IMR-90 (cell line): ENCODE results near the gene OSTN. TPM values are rescaled to one million over a fixed set of nuclear protein-coding genes. Genes with fewer than 3 reads are reported as not detected.
A peak's percentile ranks its signal among the peaks of the same experiment; 100 is the strongest.

Source experiments
- ATAC-seq: fragments of 200-7000 bp; cut with Tn5 transposase; 2 replicates; pipeline ENCODE4 v1.9.1; 2020; ENCODE audit warnings: low read depth, mild to moderate bottlenecking, moderate library complexity
- BruUV-seq: library from RNA; stranded (reverse); fragments of 400-500 nt; replicated peaks from 2 replicates; lab custom pipeline; 2021; lab: Mats Ljungman, UMichigan
- CTCF ChIA-PET: fragments of 300-600 bp; formaldehyde crosslinking; extraction: SDS; loops from one replicate; lab custom pipeline; 2021; ENCODE audit warnings: antibody characterized with exemption; lab: Yijun Ruan, JAX
- POLR2A ChIA-PET: fragments of 300-600 bp; sonication (Branson Sonifier 250); formaldehyde crosslinking; loops from one replicate; lab custom pipeline; 2022; ENCODE audit warnings: antibody characterized with exemption; ENCODE audit not compliant: unreplicated experiment; lab: Charles Lee
- DNase-seq: peaks from one replicate; pipeline ENCODE4 v3.0.0; 2013
- H2AFZ ChIP-seq: replicated peaks from 2 replicates; pipeline ENCODE3; 2013; ENCODE audit warnings: low read length, mild to moderate bottlenecking; ENCODE audit not compliant: poor library complexity
- H2AK5ac ChIP-seq: 2 replicates; pipeline ENCODE4 v1.6.1; 2013; ENCODE audit warnings: low read depth, low read length, inconsistent platforms
- H2AK9ac ChIP-seq: replicated peaks from 2 replicates; pipeline ENCODE3; 2013; ENCODE audit warnings: mild to moderate bottlenecking, low read depth, low read length, moderate library complexity; ENCODE audit not compliant: poor library complexity
- H2BK120ac ChIP-seq: 2 replicates; pipeline ENCODE4 v1.6.1; 2013; ENCODE audit warnings: low read depth, low read length, inconsistent platforms
- H2BK15ac ChIP-seq: 3 replicates; pipeline ENCODE4 v1.6.1; 2013; ENCODE audit warnings: low read depth, low read length, inconsistent platforms
- H2BK20ac ChIP-seq: 2 replicates; pipeline ENCODE4 v1.6.1; 2013; ENCODE audit warnings: low read depth, mild to moderate bottlenecking, inconsistent platforms, low read length, moderate library complexity
- H2BK5ac ChIP-seq: 2 replicates; pipeline ENCODE4 v1.6.1; 2013; ENCODE audit warnings: mild to moderate bottlenecking, low read depth, low read length, inconsistent platforms; ENCODE audit not compliant: poor library complexity, severe bottlenecking
- H3K14ac ChIP-seq: replicated peaks from 2 replicates; pipeline ENCODE4 v1.6.1; 2013; ENCODE audit warnings: low read depth, low read length, inconsistent platforms
- H3K18ac ChIP-seq: 2 replicates; pipeline ENCODE4 v1.6.1; 2013; ENCODE audit warnings: low read depth, low read length, control low read depth
- H3K23ac ChIP-seq: 2 replicates; pipeline ENCODE4 v1.6.1; 2013; ENCODE audit warnings: low read depth, low read length, inconsistent platforms
- H3K27ac ChIP-seq: 2 replicates; pipeline ENCODE4 v1.5.1; 2013; ENCODE audit warnings: mild to moderate bottlenecking, control low read depth, low read length; ENCODE audit not compliant: insufficient read depth
- H3K27me3 ChIP-seq: 2 replicates; pipeline ENCODE4 v1.6.1; 2013; ENCODE audit warnings: low read length; ENCODE audit not compliant: control insufficient read depth, insufficient read depth
- H3K36me3 ChIP-seq: 2 replicates; pipeline ENCODE4 v1.6.1; 2013; ENCODE audit warnings: low read length, mixed read lengths; ENCODE audit not compliant: control insufficient read depth, insufficient read depth
- H3K4ac ChIP-seq: 2 replicates; pipeline ENCODE4 v1.6.1; 2013; ENCODE audit warnings: low read depth, low read length, inconsistent platforms
- H3K4me1 ChIP-seq: 2 replicates; pipeline ENCODE4 v1.6.1; 2013; ENCODE audit warnings: low read length, mixed read lengths; ENCODE audit not compliant: control insufficient read depth, insufficient read depth
- H3K4me2 ChIP-seq: 2 replicates; pipeline ENCODE4 v1.6.1; 2013; ENCODE audit warnings: low read depth, mild to moderate bottlenecking, control low read depth, low read length, moderate library complexity
- H3K4me3 ChIP-seq: 2 replicates; pipeline ENCODE4 v1.5.1; 2013; ENCODE audit warnings: low read depth, mild to moderate bottlenecking, control low read depth, low read length, moderate library complexity; ENCODE audit not compliant: insufficient read depth
- H3K56ac ChIP-seq: 2 replicates; pipeline ENCODE4 v1.6.1; 2013; ENCODE audit warnings: low read length, inconsistent platforms; ENCODE audit not compliant: insufficient read depth; ENCODE audit errors: extremely low read depth
- H3K79me1 ChIP-seq, 2 experiments: 2 replicates each; pipeline ENCODE4 v1.6.1; 2013; ENCODE audit warnings: low read length in 2 of 2, inconsistent platforms in 1 of 2, low read depth in 1 of 2
- H3K9ac ChIP-seq: 2 replicates; pipeline ENCODE4 v1.6.1; 2013; ENCODE audit warnings: low read depth, low read length, control low read depth
- H3K9me1 ChIP-seq: 2 replicates; pipeline ENCODE4 v1.6.1; 2013; ENCODE audit warnings: low read length, inconsistent platforms; ENCODE audit not compliant: insufficient read depth
- H3K9me3 ChIP-seq: 2 replicates; pipeline ENCODE4 v1.6.1; 2013; ENCODE audit warnings: low read length; ENCODE audit not compliant: control insufficient read depth, insufficient read depth
- H4K20me1 ChIP-seq: 2 replicates; pipeline ENCODE4 v1.6.1; 2013; ENCODE audit warnings: low read length, inconsistent platforms; ENCODE audit not compliant: insufficient read depth
- H4K5ac ChIP-seq: 2 replicates; pipeline ENCODE4 v1.6.1; 2013; ENCODE audit warnings: mild to moderate bottlenecking, low read depth, low read length, control low read depth
- H4K8ac ChIP-seq, 2 experiments: 2 replicates each; pipeline ENCODE4 v1.6.1; 2013; ENCODE audit warnings: low read depth in 2 of 2, low read length in 2 of 2, control low read depth in 1 of 2, inconsistent platforms in 1 of 2
- H4K91ac ChIP-seq: 2 replicates; pipeline ENCODE4 v1.6.1; 2013; ENCODE audit warnings: low read depth, low read length, inconsistent platforms; ENCODE audit not compliant: insufficient read depth
- BHLHE40 ChIP-seq: fragments of 150-350 bp; IDR thresholded peaks from 2 replicates; pipeline ENCODE4 v1.6.1; 2016; ENCODE audit warnings: mild to moderate bottlenecking, low read depth, low read length
- CEBPB ChIP-seq: IDR thresholded peaks from 2 replicates; pipeline ENCODE4 v1.6.1; 2012; ENCODE audit warnings: low read depth, low read length, improper control_type of control experiment
- CHD1 ChIP-seq: IDR thresholded peaks from 2 replicates; pipeline ENCODE4 v1.6.1; 2012; ENCODE audit warnings: low read depth, low read length, improper control_type of control experiment
- MAFK ChIP-seq: IDR thresholded peaks from 2 replicates; pipeline ENCODE4 v1.6.1; 2012; ENCODE audit warnings: low read depth, low read length, improper control_type of control experiment
- MAZ ChIP-seq: IDR thresholded peaks from 2 replicates; pipeline ENCODE4 v1.6.1; 2012; ENCODE audit warnings: low read depth, mild to moderate bottlenecking, low read length, improper control_type of control experiment, moderate library complexity, borderline replicate concordance
- MXI1 ChIP-seq: IDR thresholded peaks from 2 replicates; pipeline ENCODE4 v1.6.1; 2012; ENCODE audit warnings: low read depth, mild to moderate bottlenecking, low read length, moderate library complexity, borderline replicate concordance
- NFE2L2 ChIP-seq: fragments of 150-350 bp; IDR thresholded peaks from 2 replicates; pipeline ENCODE4 v1.6.1; 2016; ENCODE audit warnings: low read depth, mild to moderate bottlenecking, low read length
- POLR2A ChIP-seq: IDR thresholded peaks from 2 replicates; pipeline ENCODE4 v1.6.1; 2012; ENCODE audit warnings: mild to moderate bottlenecking, low read depth, low read length
- RAD21 ChIP-seq: IDR thresholded peaks from 2 replicates; pipeline ENCODE4 v1.6.1; 2012; ENCODE audit warnings: low read length, improper control_type of control experiment
- RCOR1 ChIP-seq: IDR thresholded peaks from 2 replicates; pipeline ENCODE4 v1.6.1; 2012; ENCODE audit warnings: mild to moderate bottlenecking, low read length, improper control_type of control experiment; ENCODE audit not compliant: insufficient replicate concordance
- RFX5 ChIP-seq: IDR thresholded peaks from 2 replicates; pipeline ENCODE4 v1.8.0; 2012; ENCODE audit warnings: low read depth, mild to moderate bottlenecking, low read length, moderate library complexity
- SMC3 ChIP-seq: fragments of 150-350 bp; IDR thresholded peaks from 2 replicates; pipeline ENCODE4 v1.6.1; 2016; ENCODE audit warnings: low read depth, mild to moderate bottlenecking, antibody characterized with exemption, low read length, moderate library complexity
- USF2 ChIP-seq: fragments of 150-350 bp; IDR thresholded peaks from 2 replicates; pipeline ENCODE4 v1.6.1; 2017; ENCODE audit warnings: mild to moderate bottlenecking, antibody characterized with exemption, low read length, low read depth
- WGBS, 2 experiments: methylation state at CpG; one replicate each; pipeline versions ENCODE4 v1.1.5 to v1.1.7; 2013; ENCODE audit warnings: missing lambda C conversion rate in 2 of 2; ENCODE audit not compliant: insufficient read length in 1 of 2; ENCODE audit errors: extremely low coverage in 2 of 2; 5-methylcytosine and 5-hydroxymethylcytosine counted together
- dilution Hi-C: fragments of 300-500 bp; cut with HindIII; formaldehyde crosslinking; loops from one replicate; pipeline ENCODE4 v1.14.3; 2018; ENCODE audit warnings: low sequenced_read_pairs; ENCODE audit not compliant: unreplicated experiment
- in situ Hi-C: fragments of 300-500 bp; cut with MboI; formaldehyde crosslinking; loops from 3 replicates; pipeline ENCODE4 v1.14.3; 2019; ENCODE audit warnings: low sequenced_read_pairs, inconsistent platforms, mixed read lengths
- intact Hi-C: fragments of 100-400 bp; cut with micrococcal nuclease; formaldehyde crosslinking; loops from 2 replicates; pipeline ENCODE4 v1.10.0; 2022
- polyA plus RNA-seq, 3 experiments: library from polyadenylated mRNA; depleted of rRNA; stranded (reverse); fragments of >200 nt; gene quantifications; 2 replicates each; pipeline ENCODE4 v1.2.3, GENCODE V29; 2012; ENCODE audit warnings: low replicate concordance in 1 of 3
- total RNA-seq: library from RNA; depleted of rRNA; stranded (reverse); fragments of >200 nt; gene quantifications from 2 replicates; pipeline ENCODE4 v1.2.3, GENCODE V29; 2012
- TF ChIP-seq, protein P1 (sequence below): conservative IDR thresholded peaks from 2 replicates; pipeline ENCODE4 v1.5.1; 2012; ENCODE audit warnings: mild to moderate bottlenecking, low read depth, low read length, improper control_type of control experiment

The OSTN gene
- total and polyA plus RNA-seq, 2 of the 4 experiments (the other 2 are of a cell fraction) = not detected

GRCh38 chr3:191236646-191237045, 37.6 kb downstream of the OSTN start:
- H4K91ac ChIP-seq = peak overlapping the region; percentile 98
- H2BK20ac ChIP-seq = peak overlapping the region; percentile 100
- H3K79me1 ChIP-seq = peaks cover 0 to 17% of the 10 kb centered on the region in 2 experiments; a peak in 1 of 4 replicates
- H3K4me3 ChIP-seq = no peak overlapping the region
- H2AK9ac ChIP-seq = peak overlapping the region; percentile 84
- ATAC-seq = peak; percentile 26
- peak overlapping the region; percentile 100 for H2BK5ac ChIP-seq
- H2BK15ac ChIP-seq = peak overlapping the region; percentile 95
- intact Hi-C loops = loop anchor here (1.0 to 5.0 kb wide), 5 partner anchors 95 to 354 kb away; no protein-coding TSS in a partner anchor
- peaks cover 25% of the 10 kb centered on the region for H3K4me1 ChIP-seq
- H3K27ac ChIP-seq = peak overlapping the region; percentile 96
- H3K36me3 ChIP-seq = no peaks in the 10 kb centered on the region
- peak overlapping the region; percentile 91 for H3K56ac ChIP-seq
- H4K8ac ChIP-seq = peak overlapping the region; percentile 64 to 99
- peak overlapping the region; percentile 99 for H4K5ac ChIP-seq
- H3K9me3 ChIP-seq = no peaks in the 10 kb centered on the region
- dilution Hi-C loops = no loop called here
- peak overlapping the region; percentile 98 for H3K14ac ChIP-seq
- no peak overlapping the region for H3K4me2 ChIP-seq
- ChIA-PET POLR2A (no interaction called here), CTCF (interaction anchor here (1.0 kb wide), 1 partner anchor 536 kb away, joined by 3 read pairs; no protein-coding TSS in a partner anchor)
- H3K23ac ChIP-seq = peak overlapping the region; percentile 95
- DNase-seq = peak; percentile 84
- TF ChIP-seq POLR2A = no peak
- TF ChIP-seq MAFK = no peak
- no peak for TF ChIP-seq MAZ
- no peak for TF ChIP-seq MXI1
- no peak for TF ChIP-seq RFX5
- TF ChIP-seq SMC3 = no peak
- TF ChIP-seq, protein P1, sequence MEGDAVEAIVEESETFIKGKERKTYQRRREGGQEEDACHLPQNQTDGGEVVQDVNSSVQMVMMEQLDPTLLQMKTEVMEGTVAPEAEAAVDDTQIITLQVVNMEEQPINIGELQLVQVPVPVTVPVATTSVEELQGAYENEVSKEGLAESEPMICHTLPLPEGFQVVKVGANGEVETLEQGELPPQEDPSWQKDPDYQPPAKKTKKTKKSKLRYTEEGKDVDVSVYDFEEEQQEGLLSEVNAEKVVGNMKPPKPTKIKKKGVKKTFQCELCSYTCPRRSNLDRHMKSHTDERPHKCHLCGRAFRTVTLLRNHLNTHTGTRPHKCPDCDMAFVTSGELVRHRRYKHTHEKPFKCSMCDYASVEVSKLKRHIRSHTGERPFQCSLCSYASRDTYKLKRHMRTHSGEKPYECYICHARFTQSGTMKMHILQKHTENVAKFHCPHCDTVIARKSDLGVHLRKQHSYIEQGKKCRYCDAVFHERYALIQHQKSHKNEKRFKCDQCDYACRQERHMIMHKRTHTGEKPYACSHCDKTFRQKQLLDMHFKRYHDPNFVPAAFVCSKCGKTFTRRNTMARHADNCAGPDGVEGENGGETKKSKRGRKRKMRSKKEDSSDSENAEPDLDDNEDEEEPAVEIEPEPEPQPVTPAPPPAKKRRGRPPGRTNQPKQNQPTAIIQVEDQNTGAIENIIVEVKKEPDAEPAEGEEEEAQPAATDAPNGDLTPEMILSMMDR = no peak
- TF ChIP-seq CHD1 = no peak
- TF ChIP-seq CEBPB = no peak
- TF ChIP-seq RCOR1 = no peak
- TF ChIP-seq RAD21 = no peak
- no peak for TF ChIP-seq BHLHE40
- TF ChIP-seq USF2 = no peak
- TF ChIP-seq NFE2L2 = no peak
- no peaks in the 10 kb centered on the region for H4K20me1 ChIP-seq
- H2BK120ac ChIP-seq = peak overlapping the region; percentile 99
- H3K9me1 ChIP-seq = peaks cover 8% of the 10 kb centered on the region
- peak overlapping the region; percentile 100 for H3K4ac ChIP-seq
- in situ Hi-C loops = no loop called here
- peak overlapping the region; percentile 100 for H3K18ac ChIP-seq
- H2AK5ac ChIP-seq = peak overlapping the region; percentile 98
- no peaks in the 10 kb centered on the region for H3K27me3 ChIP-seq
- WGBS, 2 experiments = no CpG with 5 or more reads among the region's 3 CpGs
- no peak overlapping the region for H2AFZ ChIP-seq
- no TSS peak for BruUV-seq
- no peak overlapping the region; the same call in 1 of the 2 replicates for H3K9ac ChIP-seq
